ENCODE measurements around the gene PTPRQ. TPM values are rescaled to one million over a fixed set of nuclear protein-coding genes. Genes with fewer than 3 reads are reported as not detected.

Gene PTPRQ
- total RNA-seq, 1 experiment from 2014 or later, result not detected

DNA sequence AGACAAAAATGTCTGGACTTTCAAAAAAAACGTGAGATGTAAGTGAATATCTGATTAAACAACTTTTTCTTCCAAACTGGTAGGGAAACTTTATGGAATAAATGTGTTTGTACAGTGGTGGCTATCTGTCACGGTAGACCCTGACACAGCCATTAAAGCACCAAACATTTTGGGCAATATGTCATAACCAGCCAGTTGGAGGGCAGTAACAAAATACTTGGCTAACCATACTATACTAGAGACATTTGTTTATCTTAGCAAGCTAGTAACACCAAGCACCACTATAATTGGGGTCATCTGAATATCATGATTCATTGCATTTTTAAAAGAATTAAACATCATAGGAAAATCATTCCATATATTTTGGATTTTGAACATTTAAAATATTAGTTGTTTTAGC, 257.4 kb downstream of the PTPRQ start:
- no TSS peak for BruUV-seq (replicated peaks)
- Mint-ChIP-seq H3K4me3 (ENCODE audit: low read depth, unreplicated experiment) (no peak overlapping the region), H3K27me3 (ENCODE audit: unreplicated experiment) (no peaks in the 10 kb centered on the region), H3K9me3 (ENCODE audit: low read depth, unreplicated experiment) (no peaks in the 10 kb centered on the region), H3K27ac (ENCODE audit: unreplicated experiment) (no peak overlapping the region), H3K4me1 (ENCODE audit: low read depth, unreplicated experiment) (peaks cover 15% of the 10 kb centered on the region), H3K36me3 (ENCODE audit: insufficient read depth, unreplicated experiment) (peaks cover 5% of the 10 kb centered on the region)
- intact Hi-C loops (cut with micrococcal nuclease; ENCODE audit: unreplicated experiment), result no loop called here
- CTCF ChIA-PET, result no interaction called here
- TF ChIP-seq CTCF (IDR thresholded peaks at IDR 0.05; ENCODE audit: unreplicated experiment), result no peak
- DNase-seq, result no peak

GRCh38 chr12:80702889-80703805, 259.1 kb downstream of the PTPRQ start:
- peaks cover 15% of the 10 kb centered on the region for H3K4me1 Mint-ChIP-seq (ENCODE audit: low read depth, unreplicated experiment)
- H3K27ac Mint-ChIP-seq (ENCODE audit: unreplicated experiment), result peak overlapping the region; percentile 14
- H3K4me3 Mint-ChIP-seq (ENCODE audit: low read depth, unreplicated experiment), result peak overlapping the region; percentile 16
- no TSS peak for BruUV-seq (replicated peaks)
- peak; percentile 20 for DNase-seq
- CTCF ChIA-PET, result no interaction called here
- H3K27me3 Mint-ChIP-seq (ENCODE audit: unreplicated experiment), result no peaks in the 10 kb centered on the region
- no peak for TF ChIP-seq CTCF (IDR thresholded peaks at IDR 0.05; ENCODE audit: unreplicated experiment)
- peaks cover 5% of the 10 kb centered on the region for H3K36me3 Mint-ChIP-seq (ENCODE audit: insufficient read depth, unreplicated experiment)
- H3K9me3 Mint-ChIP-seq (ENCODE audit: low read depth, unreplicated experiment), result no peaks in the 10 kb centered on the region
- intact Hi-C loops (cut with micrococcal nuclease; ENCODE audit: unreplicated experiment), result no loop called here

GRCh38 chr12:80704420-80704819, 260.4 kb downstream of the PTPRQ start:
- Mint-ChIP-seq H3K27ac (ENCODE audit: unreplicated experiment) (no peak overlapping the region), H3K4me3 (ENCODE audit: low read depth, unreplicated experiment) (no peak overlapping the region), H3K9me3 (ENCODE audit: low read depth, unreplicated experiment) (no peaks in the 10 kb centered on the region), H3K36me3 (ENCODE audit: insufficient read depth, unreplicated experiment) (peaks cover 5% of the 10 kb centered on the region), H3K4me1 (ENCODE audit: low read depth, unreplicated experiment) (peaks cover 15% of the 10 kb centered on the region), H3K27me3 (ENCODE audit: unreplicated experiment) (no peaks in the 10 kb centered on the region)
- TF ChIP-seq CTCF (IDR thresholded peaks at IDR 0.05; ENCODE audit: unreplicated experiment), result no peak
- no peak for DNase-seq
- no TSS peak for BruUV-seq (replicated peaks)
- intact Hi-C loops (cut with micrococcal nuclease; ENCODE audit: unreplicated experiment), result no loop called here
- CTCF ChIA-PET, result no interaction called here

DNA sequence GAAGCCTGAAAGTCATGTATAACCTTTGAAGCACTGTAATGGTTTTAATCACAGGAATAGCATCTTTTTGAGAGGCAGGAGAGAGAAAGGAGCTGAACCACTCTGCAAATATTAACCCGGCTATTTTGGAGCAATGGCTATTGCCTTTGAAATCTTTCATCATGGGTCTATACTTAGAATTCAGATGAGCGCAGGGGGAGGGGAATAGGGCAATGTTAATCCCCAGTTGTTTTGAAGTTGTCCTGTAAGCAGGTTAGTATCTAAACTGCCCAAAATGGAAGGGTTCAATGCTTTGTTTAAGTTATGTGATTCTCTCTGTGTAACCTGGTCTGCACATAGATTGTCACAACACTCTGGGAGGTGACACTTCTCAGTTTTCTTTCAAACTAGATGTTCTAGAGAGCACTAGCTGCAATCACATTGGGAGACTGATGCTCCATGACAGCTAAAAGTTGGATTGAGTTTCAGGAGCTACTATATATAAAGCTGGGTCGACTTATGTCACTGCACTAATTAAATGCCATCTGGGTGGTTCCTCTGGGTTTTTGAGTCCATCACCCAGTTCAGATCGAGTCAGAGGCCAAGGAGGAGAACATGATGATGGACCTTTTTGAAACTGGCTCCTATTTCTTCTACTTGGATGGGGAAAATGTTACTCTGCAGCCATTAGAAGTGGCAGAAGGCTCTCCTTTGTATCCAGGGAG, 263.2 kb downstream of the PTPRQ start, which contains the start of gene MYF6:
Gene MYF6, plus strand, starts transcription at position 509 of the 704 bp plus-strand sequence. Its CDS starts 86 bp downstream, at position 595.
- H3K4me1 Mint-ChIP-seq (ENCODE audit: low read depth, unreplicated experiment), result peaks cover 15% of the 10 kb centered on the region
- DNase-seq, result no peak
- H3K9me3 Mint-ChIP-seq (ENCODE audit: low read depth, unreplicated experiment), result no peaks in the 10 kb centered on the region
- BruUV-seq (replicated peaks), result no TSS peak
- TF ChIP-seq CTCF (IDR thresholded peaks at IDR 0.05; ENCODE audit: unreplicated experiment), result no peak
- H3K27me3 Mint-ChIP-seq (ENCODE audit: unreplicated experiment), result no peaks in the 10 kb centered on the region
- intact Hi-C loops (cut with micrococcal nuclease; ENCODE audit: unreplicated experiment), result no loop called here
- no peak within 1 kb of the TSS for H3K4me3 Mint-ChIP-seq (ENCODE audit: low read depth, unreplicated experiment)
- no peak within 1 kb of the TSS for H3K27ac Mint-ChIP-seq (ENCODE audit: unreplicated experiment)
- CTCF ChIA-PET, result no interaction called here
- peaks cover 5% of the 10 kb centered on the region for H3K36me3 Mint-ChIP-seq (ENCODE audit: insufficient read depth, unreplicated experiment)
